Activated CD4-positive, alpha-beta memory T cell treated with anti-CD3 and anti-CD28 coated beads, Interleukin-2, amount 10 ng/mL, durations not matched to agents 7 days and 5 days (primary cell): Measurements from ENCODE around the gene KIF11. TPM values are rescaled to one million over a fixed set of nuclear protein-coding genes. Genes with fewer than 3 reads are reported as not detected.
A peak's percentile ranks its signal among the peaks of the same experiment; 100 is the strongest.

ENCODE experiments used
- CTCF ChIA-PET: fragments of 350-600 bp; sonication (Branson Sonifier 250); formaldehyde crosslinking; loops from one replicate; lab custom pipeline; 2021; ENCODE audit warnings: antibody characterized with exemption, inconsistent platforms; lab: Charles Lee
- POLR2A ChIA-PET: fragments of 350-600 bp; sonication (Branson Sonifier 250); formaldehyde crosslinking; loops from one replicate; lab custom pipeline; 2021; ENCODE audit warnings: antibody characterized with exemption; lab: Charles Lee
- DNase-seq: peaks from one replicate; pipeline ENCODE4 v3.0.0-alpha.2; 2020
- H3K27ac Mint-ChIP-seq: one replicate; pipeline ENCODE4 v1.8.0; 2021; ENCODE audit warnings: mild to moderate bottlenecking, mixed read lengths
- H3K27me3 Mint-ChIP-seq: one replicate; pipeline ENCODE4 v1.8.0; 2021; ENCODE audit warnings: mixed read lengths
- H3K36me3 Mint-ChIP-seq: one replicate; pipeline ENCODE4 v1.8.0; 2021; ENCODE audit warnings: low read depth, mixed read lengths
- H3K4me1 Mint-ChIP-seq: one replicate; pipeline ENCODE4 v1.8.0; 2021; ENCODE audit warnings: mixed read lengths
- H3K4me3 Mint-ChIP-seq: one replicate; pipeline ENCODE4 v1.8.0; 2021; ENCODE audit warnings: mild to moderate bottlenecking, mixed read lengths
- H3K9me3 Mint-ChIP-seq: one replicate; pipeline ENCODE4 v1.8.0; 2021; ENCODE audit warnings: mixed read lengths
- total RNA-seq, 2 experiments: library from RNA; stranded (reverse); gene quantifications; one replicate each; pipeline ENCODE4 v1.2.3, GENCODE V29; 2021

The KIF11 gene
- total RNA-seq, 2 experiments from 2014 or later, result 78.5 to 79.5 TPM

DNA sequence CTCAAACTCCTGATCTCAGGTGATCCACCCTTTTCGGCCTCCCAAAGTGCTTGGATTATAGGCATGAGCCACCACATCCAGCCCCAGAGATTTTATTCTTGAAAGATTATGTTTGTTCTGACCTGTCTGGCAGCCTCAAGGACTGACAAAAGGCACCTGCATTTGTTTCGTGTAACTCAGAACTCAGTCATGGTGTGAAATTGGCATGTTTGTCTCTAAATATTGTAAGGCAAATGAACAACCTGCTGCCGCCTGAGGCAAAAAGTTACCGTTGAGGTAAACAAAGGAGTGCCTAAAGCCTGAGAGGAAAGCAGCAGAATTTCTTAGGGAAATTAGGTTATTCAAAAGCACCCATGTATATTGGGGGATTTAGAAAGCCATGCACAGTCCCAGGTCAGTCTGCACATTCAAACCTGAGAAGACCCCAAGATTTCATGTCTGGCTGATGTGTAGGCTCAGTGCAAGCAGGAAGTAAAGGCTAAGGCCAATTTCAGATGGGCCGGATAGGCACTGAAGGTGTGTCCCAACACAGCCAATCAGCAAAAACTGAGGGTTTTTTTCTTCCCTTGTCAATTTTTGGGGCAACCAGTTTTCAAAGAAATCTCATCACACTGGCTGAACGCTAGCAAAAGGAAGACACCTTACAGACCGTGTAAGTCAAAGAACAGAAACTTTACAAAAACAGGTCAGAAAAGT lies 63.5 kb downstream of the KIF11 start:
- H3K9me3 Mint-ChIP-seq, result no peaks in the 10 kb centered on the region
- H3K36me3 Mint-ChIP-seq, result peaks cover 41% of the 10 kb centered on the region
- DNase-seq, result no peak
- no peaks in the 10 kb centered on the region for H3K4me1 Mint-ChIP-seq
- no peaks in the 10 kb centered on the region for H3K27me3 Mint-ChIP-seq
- H3K27ac Mint-ChIP-seq, result no peak overlapping the region
- H3K4me3 Mint-ChIP-seq, result no peak overlapping the region
- ChIA-PET CTCF (no interaction called here), POLR2A (interaction anchor here (0.8 to 1.3 kb wide), 2 partner anchors 30 to 35 kb away, joined by 3 read pairs; no protein-coding TSS in a partner anchor)

DNA sequence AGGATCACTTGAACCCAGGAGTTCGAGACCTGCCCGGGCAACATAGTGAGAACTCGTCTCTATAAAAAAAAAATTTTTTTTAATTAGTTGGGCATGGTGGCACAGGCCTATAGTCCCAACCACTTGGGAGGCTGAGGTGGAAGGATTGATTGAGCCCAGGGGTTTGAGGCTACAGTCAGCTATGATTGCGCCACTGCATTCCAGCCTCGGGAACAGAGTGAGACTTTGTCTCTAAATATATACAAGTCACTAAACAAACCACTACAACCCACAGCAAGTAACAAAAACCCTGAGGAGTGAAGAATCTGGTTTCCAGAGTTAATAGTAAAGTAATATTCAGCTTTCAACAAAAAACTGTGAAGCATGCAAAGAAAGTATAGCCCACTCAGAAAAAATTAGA lies 64.1 kb downstream of the KIF11 start:
- Mint-ChIP-seq H3K27ac (no peak overlapping the region), H3K36me3 (peaks cover 39% of the 10 kb centered on the region), H3K4me3 (no peak overlapping the region), H3K4me1 (no peaks in the 10 kb centered on the region), H3K9me3 (peaks cover under 1% of the 10 kb centered on the region), H3K27me3 (no peaks in the 10 kb centered on the region)
- no peak for DNase-seq
- CTCF ChIA-PET, result no interaction called here
- POLR2A ChIA-PET, result no interaction called here

GRCh38 chr10:92662848-92663247 lies 69.9 kb downstream of the KIF11 start:
- H3K9me3 Mint-ChIP-seq, result peaks cover 9% of the 10 kb centered on the region
- no peak for DNase-seq
- no peaks in the 10 kb centered on the region for H3K36me3 Mint-ChIP-seq
- H3K27me3 Mint-ChIP-seq, result peaks cover 1% of the 10 kb centered on the region
- H3K27ac Mint-ChIP-seq, result no peak overlapping the region
- H3K4me1 Mint-ChIP-seq, result no peaks in the 10 kb centered on the region
- ChIA-PET POLR2A (no interaction called here), CTCF (no interaction called here)
- no peak overlapping the region for H3K4me3 Mint-ChIP-seq

GRCh38 chr10:92664322-92664721 lies 71.4 kb downstream of the KIF11 start:
- DNase-seq, result no peak
- ChIA-PET CTCF (no interaction called here), POLR2A (interaction anchor here (1.3 kb wide), 1 partner anchor 25 kb away, joined by 3 read pairs; the partner anchor contains the start of gene HHEX)
- no peaks in the 10 kb centered on the region for H3K4me1 Mint-ChIP-seq
- H3K9me3 Mint-ChIP-seq, result peaks cover 9% of the 10 kb centered on the region
- no peaks in the 10 kb centered on the region for H3K36me3 Mint-ChIP-seq
- no peak overlapping the region for H3K4me3 Mint-ChIP-seq
- no peak overlapping the region for H3K27ac Mint-ChIP-seq
- H3K27me3 Mint-ChIP-seq, result peaks cover 7% of the 10 kb centered on the region

GRCh38 chr10:92667078-92667477 lies 74.1 kb downstream of the KIF11 start:
- DNase-seq, result no peak
- Mint-ChIP-seq H3K27ac (no peak overlapping the region), H3K9me3 (peaks cover 8% of the 10 kb centered on the region), H3K4me1 (no peaks in the 10 kb centered on the region), H3K4me3 (no peak overlapping the region), H3K36me3 (no peaks in the 10 kb centered on the region), H3K27me3 (peaks cover 7% of the 10 kb centered on the region)
- ChIA-PET POLR2A (no interaction called here), CTCF (interaction anchor here (0.8 kb wide), 1 partner anchor 18 kb away, joined by 3 read pairs; no protein-coding TSS in a partner anchor)

- no peaks in the 10 kb centered on the region for H3K4me1 Mint-ChIP-seq
- H3K4me3 Mint-ChIP-seq, result no peak overlapping the region
- peaks cover 2% of the 10 kb centered on the region for H3K9me3 Mint-ChIP-seq
- peaks cover 10% of the 10 kb centered on the region for H3K27me3 Mint-ChIP-seq
- ChIA-PET POLR2A (no interaction called here), CTCF (no interaction called here)
- H3K36me3 Mint-ChIP-seq, result no peaks in the 10 kb centered on the region
- H3K27ac Mint-ChIP-seq, result no peak overlapping the region
- DNase-seq, result no peak
Observed at GRCh38 chr10:92677708-92678107, 84.8 kb downstream of the KIF11 start.

DNA sequence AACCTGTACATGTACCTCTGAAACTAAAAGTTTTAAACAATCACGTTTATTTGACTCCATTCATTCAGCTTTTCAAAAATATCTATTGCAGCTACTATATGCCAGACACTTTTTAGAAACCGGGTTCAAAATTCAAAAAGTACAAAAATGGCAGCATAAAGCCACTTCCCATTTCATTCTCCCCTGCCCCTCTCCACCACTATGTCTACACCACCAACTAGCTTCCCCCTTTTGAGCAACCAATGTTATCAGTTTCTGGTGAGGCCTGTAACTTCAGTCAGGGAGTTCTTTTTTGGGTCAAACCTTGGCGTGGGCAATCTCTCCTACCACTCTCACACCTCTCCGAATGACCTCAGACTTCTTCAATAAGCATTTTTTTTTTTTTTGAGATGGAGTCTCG lies 85.3 kb downstream of the KIF11 start:
- ChIA-PET POLR2A (no interaction called here), CTCF (interaction anchor here (0.5 kb wide), 1 partner anchor 33 kb away, joined by 3 read pairs; no protein-coding TSS in a partner anchor)
- Mint-ChIP-seq H3K27me3 (peaks cover 14% of the 10 kb centered on the region), H3K4me1 (no peaks in the 10 kb centered on the region), H3K36me3 (no peaks in the 10 kb centered on the region), H3K27ac (no peak overlapping the region), H3K4me3 (no peak overlapping the region), H3K9me3 (peaks cover 2% of the 10 kb centered on the region)
- no peak for DNase-seq

DNA sequence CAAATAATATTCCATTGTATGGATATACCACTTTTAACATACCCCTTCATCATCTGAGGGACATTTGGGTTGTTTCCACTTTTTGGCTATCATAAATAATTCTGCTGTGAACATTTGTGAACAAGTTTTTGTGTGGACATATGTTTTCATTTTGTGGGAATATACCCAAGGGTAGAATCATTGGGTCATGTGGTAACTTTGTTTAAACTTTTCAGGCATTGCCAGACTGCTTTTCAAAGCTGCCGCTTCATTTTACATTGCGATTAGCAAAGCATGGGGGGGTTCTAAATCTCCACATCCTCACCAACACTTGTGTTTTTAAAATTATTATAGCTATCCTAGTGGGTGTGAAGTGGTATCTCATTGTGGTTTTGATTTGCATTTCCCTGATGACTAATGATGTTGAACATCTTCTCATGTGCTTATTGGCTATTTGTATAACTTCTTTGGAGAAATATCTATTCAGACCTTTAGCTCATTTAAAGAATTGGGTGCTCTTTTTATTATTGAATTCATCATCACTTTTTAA lies 88.4 kb downstream of the KIF11 start:
- H3K27me3 Mint-ChIP-seq, result peaks cover 38% of the 10 kb centered on the region
- H3K9me3 Mint-ChIP-seq, result no peaks in the 10 kb centered on the region
- DNase-seq, result no peak
- no peaks in the 10 kb centered on the region for H3K36me3 Mint-ChIP-seq
- H3K4me1 Mint-ChIP-seq, result no peaks in the 10 kb centered on the region
- no peak overlapping the region for H3K27ac Mint-ChIP-seq
- CTCF ChIA-PET, result no interaction called here
- POLR2A ChIA-PET, result interaction anchor here (1.5 kb wide), 1 partner anchor 21 kb away, joined by 3 read pairs; no protein-coding TSS in a partner anchor
- H3K4me3 Mint-ChIP-seq, result no peak overlapping the region

DNA sequence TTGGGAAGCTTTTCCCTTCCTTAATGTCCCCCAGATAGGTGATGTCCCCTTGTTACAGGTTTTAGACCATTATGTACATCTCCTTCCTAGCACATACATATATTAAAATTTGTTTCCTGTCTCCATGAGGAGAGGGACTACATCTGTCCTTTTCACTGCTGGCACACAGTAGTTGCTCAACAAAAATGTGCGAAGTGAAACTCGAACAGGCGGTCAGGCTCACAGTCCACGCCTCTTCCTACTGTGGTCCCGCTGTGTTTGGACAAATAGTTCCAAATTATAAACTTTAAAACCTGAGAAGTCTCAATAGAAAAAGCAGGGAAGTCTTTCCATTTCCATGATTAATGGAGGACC lies 95.6 kb downstream of the KIF11 start:
- no peak for DNase-seq
- no peak overlapping the region for H3K27ac Mint-ChIP-seq
- POLR2A ChIA-PET, result interaction anchor here (2.7 kb wide), 1 partner anchor 159 kb away, joined by 17 read pairs; the partner anchor contains the start of gene EXOC6
- H3K36me3 Mint-ChIP-seq, result peaks cover 5% of the 10 kb centered on the region
- CTCF ChIA-PET, result no interaction called here
- no peaks in the 10 kb centered on the region for H3K9me3 Mint-ChIP-seq
- peaks cover 72% of the 10 kb centered on the region for H3K27me3 Mint-ChIP-seq
- peaks cover 23% of the 10 kb centered on the region for H3K4me1 Mint-ChIP-seq
- peak overlapping the region; percentile 57 for H3K4me3 Mint-ChIP-seq

DNA sequence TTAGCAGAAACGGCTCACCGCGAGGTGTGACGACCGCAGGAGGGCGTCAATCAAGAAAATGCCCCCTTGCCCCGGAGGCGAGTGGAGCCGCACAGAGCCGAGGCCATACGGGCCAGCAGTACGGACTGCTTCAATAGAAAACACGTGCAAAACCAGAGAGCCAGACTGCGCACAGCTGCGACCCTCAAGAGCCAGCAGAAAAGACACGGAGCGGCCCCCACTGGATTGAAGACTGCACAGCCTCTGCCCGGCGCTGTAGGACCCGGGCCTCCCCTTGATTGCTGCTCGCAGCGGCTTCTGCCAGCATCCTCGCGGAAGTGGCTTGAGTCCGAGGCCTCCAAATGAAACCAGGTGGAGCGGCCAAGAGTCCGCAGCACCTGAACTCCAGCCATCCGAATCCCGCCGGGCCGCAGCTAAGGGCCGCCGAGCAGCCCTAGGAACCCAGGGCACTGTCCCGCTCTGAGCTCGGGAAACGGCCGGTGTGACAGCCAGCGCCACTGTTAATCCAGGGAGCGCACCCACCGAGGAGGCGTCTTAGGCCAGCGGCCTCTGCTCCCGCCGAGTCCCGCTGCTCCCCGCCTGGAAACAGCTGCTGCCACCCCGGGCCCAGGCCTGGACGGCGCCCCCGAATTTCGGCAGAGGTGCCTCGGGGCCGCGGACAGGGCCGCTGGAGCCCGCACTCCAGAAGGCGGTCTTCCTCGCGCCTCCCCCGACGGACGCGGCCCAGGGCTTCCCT lies 96.2 kb downstream of the KIF11 start:
- Mint-ChIP-seq H3K27ac (no peak overlapping the region), H3K4me1 (peaks cover 23% of the 10 kb centered on the region), H3K4me3 (peak overlapping the region; percentile 57), H3K36me3 (peaks cover 5% of the 10 kb centered on the region), H3K27me3 (peaks cover 75% of the 10 kb centered on the region), H3K9me3 (no peaks in the 10 kb centered on the region)
- no peak for DNase-seq
- CTCF ChIA-PET, result interaction anchor here (0.6 kb wide), 1 partner anchor 57 kb away, joined by 3 read pairs; no protein-coding TSS in a partner anchor
- POLR2A ChIA-PET, result interaction anchor here (1.0 to 2.7 kb wide), 3 partner anchors 25 to 159 kb away, joined by 3 to 17 read pairs (median 3); partner anchors contain the start of gene EXOC6

DNA sequence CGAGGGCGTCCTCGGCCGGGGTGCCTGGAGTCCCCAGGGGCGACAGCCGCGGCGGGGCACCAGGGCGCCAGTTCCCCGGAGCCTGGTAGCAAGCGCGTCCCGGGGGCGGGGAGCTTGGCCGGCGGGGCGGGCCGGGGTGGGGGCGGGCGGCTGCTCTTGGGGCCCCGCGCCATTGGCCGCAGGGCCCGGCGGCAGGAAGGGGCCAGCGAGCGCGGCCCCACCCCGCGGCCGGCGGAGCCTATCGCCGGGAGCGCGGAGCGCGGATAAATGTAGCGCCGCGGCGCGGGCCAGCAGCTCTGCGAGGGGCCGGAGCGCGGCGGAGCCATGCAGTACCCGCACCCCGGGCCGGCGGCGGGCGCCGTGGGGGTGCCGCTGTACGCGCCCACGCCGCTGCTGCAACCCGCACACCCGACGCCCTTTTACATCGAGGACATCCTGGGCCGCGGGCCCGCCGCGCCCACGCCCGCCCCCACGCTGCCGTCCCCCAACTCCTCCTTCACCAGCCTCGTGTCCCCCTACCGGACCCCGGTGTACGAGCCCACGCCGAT lies 96.8 kb downstream of the KIF11 start, which contains the start of gene HHEX:
Gene HHEX (plus strand): TSS at position 293 of the 548 bp plus-strand sequence. CDS start 32 bp downstream, at position 325.
- Mint-ChIP-seq H3K36me3 (peaks cover 5% of the 10 kb centered on the region), H3K27ac (no peak within 1 kb of the TSS), H3K4me1 (peaks cover 23% of the 10 kb centered on the region), H3K27me3 (peaks cover 75% of the 10 kb centered on the region), H3K9me3 (no peaks in the 10 kb centered on the region), H3K4me3 (peak within 1 kb of the TSS; percentile 57)
- ChIA-PET POLR2A (interaction anchor here (1.0 to 2.7 kb wide), 5 partner anchors 10 to 892 kb away, joined by 3 to 17 read pairs (median 3); partner anchors contain the start of genes EXOC6 and TNKS2), CTCF (interaction anchor here (0.6 kb wide), 1 partner anchor 57 kb away, joined by 3 read pairs; no protein-coding TSS in a partner anchor)
- peak; percentile 34 for DNase-seq

- Mint-ChIP-seq H3K27me3 (peaks cover 75% of the 10 kb centered on the region), H3K36me3 (peaks cover 5% of the 10 kb centered on the region), H3K9me3 (no peaks in the 10 kb centered on the region), H3K4me3 (peak overlapping the region; percentile 57), H3K27ac (no peak overlapping the region), H3K4me1 (peaks cover 23% of the 10 kb centered on the region)
- CTCF ChIA-PET, result interaction anchor here (0.6 kb wide), 1 partner anchor 56 kb away, joined by 3 read pairs; no protein-coding TSS in a partner anchor
- DNase-seq, result peak; percentile 77
- POLR2A ChIA-PET, result interaction anchor here (0.7 to 2.7 kb wide), 8 partner anchors 9 to 892 kb away, joined by 3 to 17 read pairs (median 3); partner anchors contain the start of genes EXOC6 and TNKS2
Observed at GRCh38 chr10:92690211-92690914, 97.4 kb downstream of the KIF11 start.
